Hematopoietic multipotent progenitor cell (in vitro differentiated cells): ENCODE measurements around the gene PCDHGA10. TPM values are rescaled to one million over a fixed set of nuclear protein-coding genes. Genes with fewer than 3 reads are reported as not detected.
A peak's percentile ranks its signal among the peaks of the same experiment; 100 is the strongest.
"Not testable (repeated sequence)": the region's sequence is repeated elsewhere in the genome, so short reads cannot be mapped to it uniquely, and the experiment has no call there.

Experiments
- DNase-seq, 3 donors: peaks; one replicate each; pipeline ENCODE4 v3.0.0-alpha.2; 2011 to 2015; ENCODE audit warnings: low read depth in 2 of 3, low spot score in 2 of 3
- total RNA-seq: library from RNA; depleted of rRNA; stranded (reverse); fragments of >200 nt; gene quantifications from one replicate; pipeline ENCODE4 v1.2.3, GENCODE V29; 2012

PCDHGA10 gene
- total RNA-seq, 1 donor = 1.1 TPM

- no peak for DNase-seq
These were observed 20.2 kb upstream of the PCDHGA10 start, which contains the start of gene PCDHGA8 for GRCh38 chr5:141392429-141393198. PCDHGA8 (plus strand) TSS chr5:141392633; CDS start chr5:141392814, 181 bp downstream.

GRCh38 chr5:141393267-141393666, 19.5 kb upstream of the PCDHGA10 start:
- no peak for DNase-seq

- not testable (repeated sequence) for DNase-seq
These were observed 18.2 kb upstream of the PCDHGA10 start for GRCh38 chr5:141394401-141395187.

GRCh38 chr5:141397756-141398551, 14.8 kb upstream of the PCDHGA10 start, which contains the start of gene PCDHGB5:
PCDHGB5 (plus strand) TSS chr5:141397947; CDS start chr5:141398128, 181 bp downstream.
- peak in 1 of 3 donors; percentile 66 for DNase-seq

GRCh38 chr5:141398608-141399007, 14.2 kb upstream of the PCDHGA10 start:
- no peak for DNase-seq

- no peak for DNase-seq
These were observed 13.1 kb upstream of the PCDHGA10 start for GRCh38 chr5:141399555-141400258.

- no peak for DNase-seq
These were observed 10.1 kb upstream of the PCDHGA10 start, which contains the start of gene PCDHGA9 for GRCh38 chr5:141402553-141403243. PCDHGA9 (plus strand) TSS chr5:141402778; CDS start chr5:141402953, 175 bp downstream.

- DNase-seq = no peak
These were observed 9.4 kb upstream of the PCDHGA10 start for GRCh38 chr5:141403387-141403786.

GRCh38 chr5:141407790-141408505, 4.8 kb upstream of the PCDHGA10 start, which contains the start of gene PCDHGB6:
PCDHGB6 (plus strand) TSS chr5:141408021; CDS start chr5:141408203, 182 bp downstream.
- peak in 2 of 3 donors; percentile 42 to 58 for DNase-seq

GRCh38 chr5:141409598-141410306, 3.0 kb upstream of the PCDHGA10 start:
- no peak for DNase-seq

- DNase-seq = no peak
These were observed 1.2 kb upstream of the PCDHGA10 start for GRCh38 chr5:141411575-141411974.

GRCh38 chr5:141413540-141414069, 818 bp downstream of the PCDHGA10 start:
- DNase-seq = no peak

- not testable (repeated sequence) for DNase-seq
These were observed 1.9 kb downstream of the PCDHGA10 start for GRCh38 chr5:141414548-141415274.

GRCh38 chr5:141415275-141415618, 2.5 kb downstream of the PCDHGA10 start:
- DNase-seq = not testable (repeated sequence)

GRCh38 chr5:141417494-141418172, 4.8 kb downstream of the PCDHGA10 start, which contains the start of gene PCDHGB7:
PCDHGB7 (plus strand) TSS chr5:141417677; CDS start chr5:141417860, 183 bp downstream.
- peak in 2 of 3 donors; percentile 70 to 80 for DNase-seq

- no peak for DNase-seq
These were observed 6.5 kb downstream of the PCDHGA10 start for GRCh38 chr5:141419074-141419880.
